Measurements from ENCODE around the gene HLF.

- TF ChIP-seq CTCF (IDR thresholded peaks at IDR 0.05), result no peak
- no peak for TF ChIP-seq EP300 (IDR thresholded peaks at IDR 0.05)
- no peak for TF ChIP-seq POLR2A (IDR thresholded peaks at IDR 0.05)
- no peak for TF ChIP-seq POLR2AphosphoS5 (IDR thresholded peaks at IDR 0.05)
These were observed 101.3 kb downstream of the HLF start for GRCh38 chr17:55366020-55366481.
